GM21528 (cell line): ENCODE measurements around the gene CHRNB2.

ENCODE experiments used
- ATAC-seq: cut with Tn5 transposase; IDR thresholded peaks from one replicate; pipeline ENCODE4 v1.9.1; 2021; ENCODE audit warnings: mild to moderate bottlenecking, moderate library complexity; ENCODE audit not compliant: unreplicated experiment, low FRiP score

CHRNB2 gene

DNA sequence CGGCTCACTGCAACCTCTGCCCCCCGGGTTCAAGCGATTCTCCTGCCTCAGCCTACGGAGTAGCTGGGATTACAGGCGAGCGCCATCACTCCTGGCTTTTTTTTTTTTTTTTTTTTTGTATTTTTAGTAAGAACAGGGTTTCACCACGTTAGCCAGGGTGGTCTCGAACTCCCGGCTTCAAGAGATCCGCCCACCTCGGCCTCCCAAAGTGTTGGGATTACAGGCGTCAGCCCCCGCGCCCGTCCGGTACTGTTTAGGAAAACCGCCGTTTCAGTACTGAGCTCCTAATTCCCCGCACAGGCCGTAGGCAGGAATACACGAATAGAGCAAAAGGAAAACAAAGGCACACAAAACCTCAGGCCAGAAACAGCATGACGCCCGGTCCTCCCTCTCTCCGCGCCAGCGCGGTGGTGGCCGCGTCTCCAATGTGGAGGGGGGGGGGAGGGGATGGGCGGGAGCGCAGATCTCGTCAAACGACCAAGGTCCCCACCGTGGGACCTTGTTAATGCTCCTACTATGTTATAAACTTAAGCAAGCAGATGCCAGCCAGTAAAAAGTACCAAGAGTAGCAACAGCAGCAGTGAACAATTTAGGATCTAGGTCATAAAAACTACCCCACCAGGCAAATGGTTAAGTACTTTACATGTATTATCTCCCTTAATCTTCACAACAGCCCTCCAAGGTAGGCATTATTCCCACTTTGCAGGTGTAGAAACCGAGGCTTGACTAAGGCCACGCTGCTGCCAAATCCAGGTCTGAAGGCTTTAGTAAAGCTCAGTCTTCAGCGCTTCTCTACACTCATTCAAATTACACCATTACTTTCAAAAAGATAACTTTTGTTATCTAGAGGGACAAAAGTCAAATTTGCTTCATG is 41.1 kb downstream of the CHRNB2 start:
- peak; percentile 5 for ATAC-seq

DNA sequence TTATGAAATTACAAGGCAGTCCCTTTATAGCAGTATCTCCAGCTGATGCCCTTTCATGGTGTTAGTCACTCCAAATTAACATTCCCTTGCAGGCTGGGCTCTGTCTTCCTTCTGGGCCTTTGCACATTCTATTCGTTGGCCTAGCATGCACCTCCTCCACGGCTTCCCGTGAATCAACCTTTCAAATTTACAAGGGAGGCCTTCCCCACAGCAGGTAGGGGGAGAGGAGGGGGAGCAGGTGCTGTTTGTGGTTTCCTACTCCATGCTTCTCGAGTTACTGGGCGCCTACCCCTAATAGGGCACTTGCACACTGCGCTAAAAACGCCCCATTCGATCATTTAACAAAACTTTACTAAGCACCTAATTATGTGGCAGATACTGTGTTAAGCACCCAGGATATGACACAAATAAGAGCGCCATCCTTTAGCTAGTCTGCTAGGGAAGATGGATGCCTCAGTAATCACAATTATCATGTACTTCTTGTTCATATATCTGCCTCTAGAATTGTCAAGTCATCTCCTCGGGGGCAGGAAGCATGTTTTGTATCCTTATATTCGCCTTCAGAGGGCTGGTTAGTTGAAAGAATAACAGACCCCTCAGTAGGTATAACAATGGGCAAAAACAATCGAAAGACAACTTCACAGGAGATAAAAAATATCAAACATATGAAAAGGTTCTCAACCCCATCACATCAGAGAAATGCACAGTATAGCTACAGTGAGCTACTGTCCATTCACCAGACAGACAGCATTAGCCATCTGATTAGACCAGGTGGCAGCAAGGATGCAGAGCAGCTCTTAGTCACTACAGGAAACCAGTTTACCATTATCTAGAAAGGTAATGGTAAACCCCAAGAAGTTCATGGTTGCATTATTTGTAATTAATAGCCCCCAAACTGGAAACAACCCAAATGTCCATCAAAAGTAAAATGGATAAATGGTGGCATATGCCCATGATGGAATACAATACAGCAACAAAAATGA is 42.1 kb downstream of the CHRNB2 start:
- no peak for ATAC-seq

DNA sequence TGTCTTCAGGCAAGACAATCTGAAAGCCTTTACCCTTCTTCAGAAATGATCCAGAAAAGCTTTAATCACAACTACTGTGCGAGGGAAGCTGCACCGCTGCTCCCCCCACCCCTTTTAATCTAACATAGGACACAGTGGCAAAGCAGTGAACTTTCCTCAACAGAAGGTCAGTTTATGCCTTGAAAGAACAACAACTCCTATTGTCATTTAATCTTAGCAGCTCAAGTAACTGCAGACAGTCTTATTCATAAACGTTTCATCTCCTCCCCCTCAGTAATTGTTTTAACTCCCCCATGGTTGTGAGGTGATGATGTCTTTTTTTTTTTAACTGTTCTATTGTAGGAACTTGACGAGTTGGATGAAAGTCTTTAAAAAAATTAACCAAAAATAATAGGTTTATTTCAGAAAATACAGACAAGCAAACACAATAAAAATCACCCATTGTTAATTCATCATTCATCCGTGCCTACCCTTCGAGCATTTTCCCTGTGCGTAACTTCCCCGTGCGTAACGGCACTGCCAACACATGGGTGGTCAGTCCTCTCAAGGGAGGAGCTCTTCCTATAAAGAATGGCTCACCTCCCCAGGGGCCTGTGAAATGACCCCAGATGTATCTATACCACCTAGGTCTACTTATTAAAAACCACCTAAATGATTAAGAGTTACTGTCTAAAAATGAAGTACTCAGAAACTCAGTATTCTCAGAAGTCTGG is 43.7 kb downstream of the CHRNB2 start:
- no peak for ATAC-seq

DNA sequence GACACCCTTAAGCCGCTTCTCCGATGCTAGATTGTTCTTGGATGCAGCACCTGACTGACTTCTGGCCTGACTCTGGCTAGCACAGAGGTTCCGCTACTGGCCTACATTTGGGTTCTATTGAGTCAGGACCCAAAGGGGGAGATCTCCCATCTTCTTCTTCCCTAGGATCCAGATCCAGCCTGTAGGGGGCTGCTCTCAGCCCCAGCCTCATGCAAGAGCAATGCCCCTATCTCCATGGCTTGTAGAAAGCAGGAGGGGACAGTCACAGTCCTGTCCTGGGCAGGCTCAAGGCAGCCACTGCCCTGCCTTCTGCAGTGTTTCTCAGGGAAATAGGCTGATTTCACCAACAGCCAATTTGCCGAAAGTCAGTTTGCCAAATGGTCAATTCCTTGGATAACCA is 46.7 kb downstream of the CHRNB2 start:
- no peak for ATAC-seq

DNA sequence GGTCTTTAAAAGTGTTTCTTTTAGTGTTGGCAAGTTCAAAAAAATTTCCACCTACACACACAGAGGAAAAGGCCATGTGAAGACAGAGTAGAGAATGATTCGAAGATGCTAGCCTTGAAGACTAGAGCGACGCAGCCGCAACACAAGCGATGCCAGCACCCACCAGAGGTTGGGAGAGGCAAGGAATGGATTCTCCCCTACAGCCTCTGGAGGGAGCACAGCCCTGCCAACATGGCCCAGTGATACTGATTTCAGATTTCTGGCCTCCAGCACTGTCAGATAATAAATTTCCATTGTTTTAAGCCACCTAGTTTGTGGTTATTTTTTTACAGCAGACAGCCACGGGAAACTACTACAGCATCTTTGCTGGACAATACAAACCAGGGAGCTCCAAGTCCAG is 47.3 kb downstream of the CHRNB2 start:
- ATAC-seq: no peak

DNA sequence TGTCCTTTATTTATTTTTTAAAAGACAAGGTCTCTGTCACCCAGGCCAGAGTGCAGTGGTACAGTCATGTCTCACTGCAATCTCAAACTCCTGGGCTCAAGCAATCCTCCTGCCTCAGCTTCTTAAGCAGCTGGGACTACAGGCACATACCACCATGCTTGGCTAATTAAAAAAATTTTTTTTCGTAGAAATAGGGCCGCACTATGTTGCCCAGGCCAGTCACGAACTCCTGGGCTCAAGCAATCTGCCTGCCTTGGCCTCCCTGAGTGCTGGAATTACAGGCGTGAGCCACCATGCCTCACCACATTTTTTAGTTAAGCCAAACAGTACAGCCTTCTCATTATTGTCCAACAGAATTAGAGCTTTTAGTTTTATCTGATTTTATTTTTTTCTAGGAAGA is 47.8 kb downstream of the CHRNB2 start:
- ATAC-seq: no peak

DNA sequence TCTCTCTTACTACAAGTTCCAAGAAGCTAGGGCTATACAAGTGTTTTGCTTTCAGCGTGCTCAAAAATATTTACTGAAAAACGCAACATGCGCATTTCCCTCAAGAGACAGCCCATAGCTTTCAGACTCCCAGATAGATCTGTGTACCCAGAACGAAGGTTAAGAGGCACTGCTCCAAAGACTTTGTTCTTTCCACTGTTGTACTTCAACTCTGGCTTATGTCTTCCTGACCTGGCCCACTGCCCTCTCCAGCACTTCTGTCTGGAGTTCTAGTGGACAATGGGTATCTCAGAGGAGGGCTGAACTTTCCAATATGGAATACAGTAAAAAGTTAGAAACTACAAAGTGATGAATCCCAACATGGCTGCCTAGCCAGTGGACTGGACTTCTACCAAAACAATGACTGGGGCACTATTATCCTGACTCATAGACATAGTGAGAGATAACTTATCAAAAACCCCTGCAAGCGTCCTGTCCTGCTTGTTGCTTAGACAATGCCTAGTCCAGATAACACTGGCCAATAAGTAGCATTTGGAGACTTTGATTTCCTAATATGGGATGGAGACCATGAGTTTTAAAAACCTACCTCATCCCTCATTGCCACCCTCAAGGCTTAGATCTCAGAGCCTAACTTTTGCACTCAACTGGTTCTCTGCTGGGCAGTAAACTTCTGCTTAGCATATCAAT is 49.2 kb downstream of the CHRNB2 start:
- no peak for ATAC-seq

DNA sequence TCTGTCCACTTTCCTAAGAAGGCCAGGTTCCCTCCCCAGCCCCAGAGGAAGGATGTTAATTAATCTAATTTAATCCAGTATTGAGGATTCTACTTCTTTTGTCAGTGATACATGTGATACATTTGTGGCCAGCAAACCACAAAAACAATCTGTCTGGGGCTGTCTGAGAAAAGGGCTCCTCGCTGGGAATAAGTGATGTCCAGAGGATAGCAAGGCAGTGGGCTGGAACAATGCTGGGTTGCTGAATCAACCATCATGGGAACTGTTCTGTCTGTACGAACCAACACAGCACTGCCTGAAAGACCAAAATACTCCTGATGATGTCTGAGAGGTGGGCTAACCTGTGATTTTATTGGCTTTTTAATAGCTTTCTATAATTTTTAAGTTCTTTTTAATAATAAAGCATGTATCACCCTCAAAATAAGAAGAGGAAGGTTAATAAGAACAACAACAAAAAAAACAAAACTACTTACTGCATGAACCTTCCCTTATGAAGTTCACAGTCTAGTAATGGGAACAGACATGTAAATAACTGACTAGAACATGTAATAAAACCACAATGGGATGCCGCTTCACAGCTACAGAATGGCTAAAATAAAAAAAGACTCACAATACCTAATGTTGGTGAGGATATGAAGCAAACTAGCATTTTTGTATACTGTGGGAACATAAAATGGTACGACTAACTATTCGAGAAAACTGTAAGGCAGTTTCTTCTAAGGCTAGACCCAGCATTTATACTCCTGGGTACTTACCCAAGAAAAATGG is 51.8 kb downstream of the CHRNB2 start:
- ATAC-seq: no peak

DNA sequence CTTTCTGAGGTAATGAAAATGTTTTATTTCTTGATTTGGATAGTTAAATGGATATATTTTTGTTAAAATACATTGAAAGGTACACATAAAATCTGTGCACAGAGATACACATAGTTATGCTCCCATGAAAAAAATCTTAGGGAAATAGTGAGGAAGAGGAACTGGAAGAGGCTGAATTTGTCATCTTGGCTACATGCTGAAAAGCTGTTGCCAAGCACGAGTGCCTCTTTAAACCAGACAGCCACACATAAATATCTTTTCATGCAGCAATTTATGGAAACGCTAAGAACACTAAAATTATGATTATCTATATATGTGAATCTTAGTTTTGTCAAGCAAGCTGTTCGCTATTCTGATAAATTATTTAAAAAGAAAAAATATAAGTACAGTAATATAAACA is 53.2 kb downstream of the CHRNB2 start:
- ATAC-seq: no peak

DNA sequence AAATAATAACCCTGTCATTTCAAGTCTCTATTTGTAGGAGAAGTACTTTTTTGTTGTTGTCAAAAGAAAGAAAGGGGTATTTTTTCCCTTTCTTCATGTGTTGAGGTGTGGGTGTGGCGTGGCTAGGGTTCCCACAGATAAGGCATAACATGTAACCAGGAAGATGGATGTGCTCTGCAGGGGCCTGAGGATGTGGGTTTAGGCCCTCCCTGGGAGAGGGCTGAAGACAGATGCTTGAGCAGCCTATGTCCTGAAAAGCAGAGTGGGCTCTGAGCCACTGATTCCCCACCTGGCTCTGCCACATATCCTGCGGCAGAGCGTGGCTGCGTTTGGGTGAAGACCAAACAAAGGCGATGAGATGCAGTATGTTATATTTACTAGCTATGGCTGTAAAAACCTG is 54.3 kb downstream of the CHRNB2 start:
- no peak for ATAC-seq

DNA sequence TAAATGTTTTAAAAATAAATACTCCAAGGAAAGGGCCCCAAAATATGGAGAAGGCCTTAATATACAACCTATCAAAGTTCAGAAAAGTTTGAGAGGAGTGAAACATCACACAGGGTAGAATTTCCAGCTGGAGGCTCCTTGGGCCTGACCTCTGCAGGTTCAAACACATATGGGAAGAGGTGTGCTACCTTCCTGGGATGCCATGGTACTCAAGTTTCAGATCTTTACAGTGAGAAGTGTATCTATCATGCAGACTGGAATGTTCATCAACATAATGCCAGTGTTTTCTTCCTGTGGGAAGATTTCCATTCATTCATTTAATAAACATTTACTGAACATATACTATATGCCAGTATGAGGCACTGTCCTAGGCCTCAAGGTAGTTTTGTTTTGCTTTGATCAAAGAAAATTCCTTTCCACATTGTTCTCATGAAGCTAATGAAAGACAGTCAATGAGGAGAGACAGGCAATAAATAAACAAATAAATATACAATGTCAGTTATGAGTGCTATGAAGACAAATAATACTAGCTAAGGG is 55.0 kb downstream of the CHRNB2 start:
- no peak for ATAC-seq

DNA sequence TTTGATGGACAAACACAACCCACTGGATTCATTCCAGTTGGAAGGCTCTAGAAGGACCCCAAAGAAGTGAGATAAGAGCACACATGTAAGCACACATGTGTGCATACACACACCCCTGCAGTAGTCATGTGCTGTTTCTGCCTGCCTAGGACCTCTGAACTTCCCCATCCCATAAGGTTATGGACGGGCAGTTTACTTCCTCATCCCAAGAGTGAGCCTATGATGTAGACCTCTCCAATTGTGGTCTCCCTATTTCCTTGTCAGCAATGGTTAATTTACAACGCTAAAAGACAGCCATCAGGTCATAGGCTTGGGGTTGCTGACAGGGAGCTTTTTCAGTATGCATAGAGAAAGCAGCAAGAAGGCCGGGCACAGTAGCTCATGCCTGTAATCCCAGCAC is 55.8 kb downstream of the CHRNB2 start:
- no peak for ATAC-seq

DNA sequence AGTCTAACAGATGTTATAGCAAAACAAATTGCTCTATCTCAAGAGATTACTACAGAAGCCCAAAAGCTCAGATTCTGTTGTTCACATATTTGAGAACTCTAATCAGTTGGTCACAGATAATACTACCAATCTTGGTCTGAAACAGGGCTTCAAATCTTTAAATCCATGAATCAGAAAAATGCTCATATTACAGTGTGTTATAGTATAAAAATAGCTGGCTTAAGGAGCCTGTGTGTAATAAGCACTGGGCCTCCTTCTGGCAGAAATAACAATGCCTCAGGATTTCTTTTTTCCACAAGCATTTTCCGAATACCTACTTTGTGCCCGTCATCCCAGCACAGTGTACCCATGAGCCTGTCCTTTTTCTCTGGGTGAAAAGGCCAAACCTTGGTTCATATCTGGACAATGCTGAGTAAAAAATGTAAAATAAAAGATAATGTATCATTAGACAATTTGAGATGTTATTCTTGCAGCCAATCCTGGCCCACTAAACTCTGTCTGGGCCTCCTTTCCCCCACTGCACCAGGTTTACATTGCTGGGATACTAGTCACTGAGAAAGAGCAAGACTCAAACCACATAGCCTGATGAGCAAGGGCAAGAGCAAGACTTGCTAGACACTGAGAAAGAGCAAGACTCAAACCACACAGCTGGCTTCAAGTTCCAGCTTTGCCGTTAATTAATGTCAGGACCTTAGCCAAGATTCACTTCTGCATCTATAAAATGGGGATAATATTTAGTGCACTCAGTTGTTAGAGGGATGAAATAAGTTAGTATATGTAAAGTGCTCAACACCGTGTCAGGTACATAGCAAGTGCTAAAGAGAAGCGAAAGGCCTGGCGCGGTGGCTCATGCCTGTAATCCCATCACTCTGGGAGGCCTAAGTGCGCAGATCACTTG is 57.4 kb downstream of the CHRNB2 start:
- ATAC-seq: no peak

DNA sequence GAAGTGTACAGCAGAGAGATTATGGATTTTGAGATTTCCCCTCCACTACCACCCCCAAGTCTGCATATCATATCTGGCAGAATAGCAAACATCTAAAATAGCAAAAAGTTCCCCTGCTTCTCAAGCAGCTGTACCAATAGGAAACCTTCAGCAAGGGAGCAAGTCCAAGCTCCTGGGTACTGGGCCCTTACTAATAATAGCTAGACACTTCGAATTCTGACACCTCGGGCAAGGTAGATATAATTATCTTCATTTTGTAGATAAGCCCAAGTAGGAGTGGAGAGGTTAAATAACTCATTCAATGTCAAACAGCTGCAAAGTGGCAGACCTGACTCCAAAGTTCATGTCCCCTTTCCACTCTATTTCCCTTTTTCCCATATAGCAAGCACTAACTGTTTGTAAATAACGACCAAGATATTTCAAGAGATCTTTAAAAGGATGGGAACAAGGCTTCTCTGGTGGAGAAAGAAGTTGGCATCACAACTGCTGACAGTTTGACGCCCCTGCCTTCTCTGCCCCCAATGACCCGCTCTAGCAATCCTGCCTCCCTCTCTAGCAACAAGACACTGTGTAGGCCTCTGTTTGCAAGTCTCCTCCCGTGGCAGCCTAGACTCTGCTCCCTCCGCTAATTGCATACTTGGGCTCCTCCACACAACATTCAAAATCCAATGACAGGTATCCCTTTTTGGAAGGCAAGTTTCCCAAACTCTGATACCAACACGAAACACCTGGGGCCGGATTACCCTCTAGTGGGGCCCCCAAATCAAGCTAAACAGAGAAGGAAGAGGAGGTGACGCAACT is 59.1 kb downstream of the CHRNB2 start:
- ATAC-seq: peak; percentile 17

DNA sequence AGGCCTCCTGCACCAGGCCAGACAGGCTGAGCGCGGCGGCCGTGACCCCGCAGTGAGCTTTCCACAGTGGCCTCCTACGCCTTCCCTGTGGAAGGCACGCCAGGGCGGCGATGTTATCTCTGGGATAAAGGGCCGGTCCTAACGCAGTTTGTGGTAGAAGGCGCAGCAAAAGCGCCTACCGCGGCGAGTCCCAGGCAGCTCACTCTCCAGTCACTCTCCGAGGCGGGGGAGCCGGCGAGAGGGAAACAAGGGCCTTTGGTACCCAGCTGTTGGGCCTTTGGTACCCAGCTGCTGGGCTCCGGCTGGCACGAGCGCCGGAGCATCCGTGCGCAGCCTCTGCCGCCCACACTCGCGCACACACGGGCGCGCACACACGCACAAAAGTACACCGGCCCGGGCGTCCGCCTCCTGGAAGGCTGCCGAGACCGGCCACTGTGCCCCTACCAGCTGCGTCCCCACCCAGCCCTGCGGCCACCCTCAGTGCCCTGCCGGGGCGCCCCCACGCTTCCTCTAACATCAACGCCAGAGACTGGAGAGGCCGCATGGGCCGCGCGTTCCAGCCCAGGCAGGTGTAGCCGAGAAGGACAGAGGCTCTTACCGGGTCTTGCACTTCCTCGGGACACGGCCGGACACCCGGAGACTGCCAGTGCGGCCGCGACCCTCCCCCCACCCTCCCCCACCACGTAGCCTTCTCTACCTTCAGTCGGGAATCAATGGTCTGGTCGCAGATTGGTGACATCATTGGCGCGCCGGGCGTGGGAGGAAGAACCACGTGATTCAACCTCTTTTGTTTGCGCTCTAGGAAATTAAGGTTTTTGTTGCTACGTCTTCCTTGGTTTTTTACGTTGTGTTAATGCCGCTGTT is 59.9 kb downstream of the CHRNB2 start:
- ATAC-seq: peak; percentile 48

DNA sequence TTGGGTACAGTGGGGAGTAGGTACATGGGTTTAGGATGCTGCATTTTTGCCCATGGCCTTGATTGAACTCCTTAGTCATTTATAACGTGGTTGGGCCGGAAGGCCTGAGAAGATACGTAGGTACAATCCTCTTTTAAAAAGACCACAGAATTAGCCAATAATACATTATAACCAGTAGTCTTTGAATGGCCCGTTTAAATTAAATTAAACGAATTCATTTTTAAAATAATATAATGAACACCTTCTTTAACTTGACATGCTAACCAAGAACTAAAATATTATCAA is 60.5 kb downstream of the CHRNB2 start:
- no peak for ATAC-seq
